SU-DHL-6 (cell line): ENCODE results near the gene CHI3L2.

Source experiments
- H2AFZ ChIP-seq: fragments of 200-600 bp; sonication (generic); 2 replicates; pipeline ENCODE4 v1.6.1; 2014; ENCODE audit warnings: low read depth, mild to moderate bottlenecking, moderate library complexity, mixed read lengths, antibody characterized with exemption, low read length; ENCODE audit not compliant: severe bottlenecking
- H3F3A ChIP-seq: fragments of 200-600 bp; shearing (Covaris generic); 2 replicates; pipeline ENCODE4 v1.6.0; 2016; ENCODE audit warnings: antibody characterized with exemption, mild to moderate bottlenecking; ENCODE audit not compliant: insufficient read depth
- H3K27ac ChIP-seq: fragments of 200-600 bp; sonication (generic); 2 replicates; pipeline ENCODE4 v1.5.1; 2016; ENCODE audit warnings: low read depth, mild to moderate bottlenecking, low read length, moderate library complexity, mixed read lengths
- H3K27me3 ChIP-seq: fragments of 200-600 bp; sonication (generic), shearing (Covaris generic); 2 replicates; pipeline ENCODE4 v1.6.0; 2014; ENCODE audit warnings: mild to moderate bottlenecking, low read length
- H3K36me3 ChIP-seq: fragments of 200-600 bp; sonication (generic); 2 replicates; pipeline ENCODE4 v1.6.1; 2014; ENCODE audit warnings: mild to moderate bottlenecking, low read length, mixed read lengths
- H3K4me2 ChIP-seq: fragments of 300-600, 200-600 bp; shearing (Covaris generic), sonication (generic); 2 replicates; pipeline ENCODE4 v1.6.0; 2014; ENCODE audit warnings: low read length, low read depth, mild to moderate bottlenecking; ENCODE audit not compliant: poor library complexity, severe bottlenecking
- H3K4me3 ChIP-seq: fragments of 200-600 bp; sonication (generic); 2 replicates; pipeline ENCODE4 v1.5.1; 2014; ENCODE audit warnings: antibody characterized with exemption, low read length, mild to moderate bottlenecking, mixed read lengths; ENCODE audit not compliant: insufficient read depth, poor library complexity, severe bottlenecking
- H3K79me2 ChIP-seq: fragments of 200-600 bp; sonication (generic); 2 replicates; pipeline ENCODE4 v1.6.1; 2014; ENCODE audit warnings: mild to moderate bottlenecking, low read length, moderate library complexity; ENCODE audit not compliant: insufficient read depth
- H3K9ac ChIP-seq: fragments of 200-600 bp; sonication (generic); 2 replicates; pipeline ENCODE4 v1.7.0; 2014; ENCODE audit warnings: mild to moderate bottlenecking, low read length
- H3K9me2 ChIP-seq: fragments of 200-600 bp; sonication (generic); replicated peaks from 2 replicates; pipeline ENCODE4 v1.6.1; 2014; ENCODE audit warnings: low read length; ENCODE audit not compliant: insufficient read depth
- H3K9me3 ChIP-seq: fragments of 200-600 bp; sonication (generic); 2 replicates; pipeline ENCODE4 v1.6.1; 2014; ENCODE audit warnings: low read length, mixed read lengths; ENCODE audit not compliant: insufficient read depth
- H4K20me1 ChIP-seq: fragments of 200-600 bp; sonication (generic); 2 replicates; pipeline ENCODE4 v1.6.1; 2014; ENCODE audit warnings: low read depth, mild to moderate bottlenecking, antibody characterized with exemption, low read length, moderate library complexity, mixed read lengths
- EZH2phosphoT487 ChIP-seq: fragments of 200-600 bp; sonication (generic), shearing (Covaris generic); conservative IDR thresholded peaks from 2 replicates; pipeline ENCODE4 v1.6.1; 2018; ENCODE audit warnings: mild to moderate bottlenecking, antibody characterized with exemption, low read length, moderate library complexity, mixed read lengths
- TF ChIP-seq, protein P1 (sequence below): fragments of 200-600 bp; sonication (generic); IDR thresholded peaks from one replicate; pipeline ENCODE4 v1.5.1; 2017; ENCODE audit warnings: antibody characterized with exemption, mild to moderate bottlenecking, low read length, moderate library complexity; ENCODE audit not compliant: insufficient read depth, poor library complexity, severe bottlenecking

Gene CHI3L2

DNA sequence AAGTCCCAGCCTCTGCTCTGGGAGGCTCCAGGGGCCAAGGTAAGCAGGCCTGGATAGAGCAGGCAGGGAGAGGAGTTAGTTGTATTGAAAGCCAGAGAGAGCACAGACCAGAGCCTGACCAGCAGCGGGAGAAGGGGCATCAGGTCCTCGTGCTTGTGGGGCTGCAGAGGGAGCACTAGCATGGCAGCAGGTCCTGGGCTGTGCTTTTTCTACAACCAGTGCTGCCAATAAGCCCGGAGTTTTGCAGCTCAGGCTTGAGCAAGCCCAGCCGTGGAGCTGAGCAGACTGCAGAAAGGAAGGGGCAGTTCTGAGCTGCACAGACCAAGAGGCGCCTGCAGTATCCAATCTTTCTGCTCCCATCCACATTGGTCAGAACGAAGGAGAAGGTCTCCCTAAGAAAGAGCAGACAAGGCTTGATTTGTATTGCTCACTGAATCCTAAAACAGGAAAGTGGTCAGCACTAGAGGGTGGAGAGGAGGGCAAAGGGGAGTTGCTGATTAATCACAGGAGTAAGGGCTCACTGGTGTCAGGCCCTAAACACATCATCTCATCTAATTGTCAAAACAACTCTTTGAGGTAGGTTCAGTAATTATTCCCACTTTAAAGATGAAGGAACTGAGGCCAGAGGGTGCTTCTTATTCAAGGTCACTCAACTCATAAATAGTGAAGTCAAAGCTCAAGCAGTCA lies 29.8 kb upstream of the CHI3L2 start:
- Histone ChIP-seq H4K20me1 (no peaks in the 10 kb centered on the region), H3K9me3 (no peaks in the 10 kb centered on the region), H2AFZ (no peak overlapping the region), H3K9ac (no peak overlapping the region), H3K36me3 (no peaks in the 10 kb centered on the region), H3K9me2 (no peaks in the 10 kb centered on the region), H3F3A (peaks cover 7% of the 10 kb centered on the region; the same call in 1 of the 2 replicates), H3K4me2 (no peak overlapping the region), H3K79me2 (peaks cover 14% of the 10 kb centered on the region), H3K4me3 (no peak overlapping the region), H3K27me3 (no peaks in the 10 kb centered on the region), H3K27ac (peak overlapping the region; percentile 34)
- TF ChIP-seq, protein P1, sequence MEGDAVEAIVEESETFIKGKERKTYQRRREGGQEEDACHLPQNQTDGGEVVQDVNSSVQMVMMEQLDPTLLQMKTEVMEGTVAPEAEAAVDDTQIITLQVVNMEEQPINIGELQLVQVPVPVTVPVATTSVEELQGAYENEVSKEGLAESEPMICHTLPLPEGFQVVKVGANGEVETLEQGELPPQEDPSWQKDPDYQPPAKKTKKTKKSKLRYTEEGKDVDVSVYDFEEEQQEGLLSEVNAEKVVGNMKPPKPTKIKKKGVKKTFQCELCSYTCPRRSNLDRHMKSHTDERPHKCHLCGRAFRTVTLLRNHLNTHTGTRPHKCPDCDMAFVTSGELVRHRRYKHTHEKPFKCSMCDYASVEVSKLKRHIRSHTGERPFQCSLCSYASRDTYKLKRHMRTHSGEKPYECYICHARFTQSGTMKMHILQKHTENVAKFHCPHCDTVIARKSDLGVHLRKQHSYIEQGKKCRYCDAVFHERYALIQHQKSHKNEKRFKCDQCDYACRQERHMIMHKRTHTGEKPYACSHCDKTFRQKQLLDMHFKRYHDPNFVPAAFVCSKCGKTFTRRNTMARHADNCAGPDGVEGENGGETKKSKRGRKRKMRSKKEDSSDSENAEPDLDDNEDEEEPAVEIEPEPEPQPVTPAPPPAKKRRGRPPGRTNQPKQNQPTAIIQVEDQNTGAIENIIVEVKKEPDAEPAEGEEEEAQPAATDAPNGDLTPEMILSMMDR = no peak
- no peak for TF ChIP-seq EZH2phosphoT487

GRCh38 chr1:111198836-111199235 lies 28.7 kb upstream of the CHI3L2 start:
- H3K9me2 ChIP-seq = no peaks in the 10 kb centered on the region
- no peaks in the 10 kb centered on the region for H4K20me1 ChIP-seq
- no peaks in the 10 kb centered on the region for H3K27me3 ChIP-seq
- no peaks in the 10 kb centered on the region for H3K9me3 ChIP-seq
- peaks cover 23% of the 10 kb centered on the region for H3K79me2 ChIP-seq
- H3K4me3 ChIP-seq = no peak overlapping the region
- H3K4me2 ChIP-seq = no peak overlapping the region
- TF ChIP-seq, protein P1 = no peak
- TF ChIP-seq EZH2phosphoT487 = no peak
- H2AFZ ChIP-seq = no peak overlapping the region
- H3K36me3 ChIP-seq = no peaks in the 10 kb centered on the region
- peak overlapping the region; percentile 16; the same call in 1 of the 2 replicates for H3K27ac ChIP-seq
- H3K9ac ChIP-seq = no peak overlapping the region
- H3F3A ChIP-seq = peaks cover 7% of the 10 kb centered on the region; the same call in 1 of the 2 replicates

- H3K36me3 ChIP-seq = no peaks in the 10 kb centered on the region
- H4K20me1 ChIP-seq = no peaks in the 10 kb centered on the region
- H2AFZ ChIP-seq = no peak overlapping the region
- H3F3A ChIP-seq = peaks cover 7% of the 10 kb centered on the region; the same call in 1 of the 2 replicates
- H3K9me3 ChIP-seq = no peaks in the 10 kb centered on the region
- no peak overlapping the region for H3K9ac ChIP-seq
- H3K79me2 ChIP-seq = peaks cover 23% of the 10 kb centered on the region
- no peaks in the 10 kb centered on the region for H3K27me3 ChIP-seq
- no peak overlapping the region for H3K4me2 ChIP-seq
- H3K27ac ChIP-seq = peak overlapping the region; percentile 16; the same call in 1 of the 2 replicates
- H3K4me3 ChIP-seq = no peak overlapping the region
- no peaks in the 10 kb centered on the region for H3K9me2 ChIP-seq
- no peak for TF ChIP-seq EZH2phosphoT487
- TF ChIP-seq, protein P1 = no peak
Measured at GRCh38 chr1:111199329-111199728, 28.2 kb upstream of the CHI3L2 start.
